DMS53 (cell line): ENCODE measurements around the gene B4GALT1.
A peak's percentile ranks its signal among the peaks of the same experiment; 100 is the strongest.
"Not testable (repeated sequence)": the region's sequence is repeated elsewhere in the genome, so short reads cannot be mapped to it uniquely, and the experiment has no call there.

Experiments
- DNase-seq: peaks from one replicate; lab custom pipeline; 2025; lab: John Stamatoyannopoulos, UW

Gene B4GALT1

GRCh38 chr9:33103501-33104281 lies 63.4 kb downstream of the B4GALT1 start:
- DNase-seq, result no peak

DNA sequence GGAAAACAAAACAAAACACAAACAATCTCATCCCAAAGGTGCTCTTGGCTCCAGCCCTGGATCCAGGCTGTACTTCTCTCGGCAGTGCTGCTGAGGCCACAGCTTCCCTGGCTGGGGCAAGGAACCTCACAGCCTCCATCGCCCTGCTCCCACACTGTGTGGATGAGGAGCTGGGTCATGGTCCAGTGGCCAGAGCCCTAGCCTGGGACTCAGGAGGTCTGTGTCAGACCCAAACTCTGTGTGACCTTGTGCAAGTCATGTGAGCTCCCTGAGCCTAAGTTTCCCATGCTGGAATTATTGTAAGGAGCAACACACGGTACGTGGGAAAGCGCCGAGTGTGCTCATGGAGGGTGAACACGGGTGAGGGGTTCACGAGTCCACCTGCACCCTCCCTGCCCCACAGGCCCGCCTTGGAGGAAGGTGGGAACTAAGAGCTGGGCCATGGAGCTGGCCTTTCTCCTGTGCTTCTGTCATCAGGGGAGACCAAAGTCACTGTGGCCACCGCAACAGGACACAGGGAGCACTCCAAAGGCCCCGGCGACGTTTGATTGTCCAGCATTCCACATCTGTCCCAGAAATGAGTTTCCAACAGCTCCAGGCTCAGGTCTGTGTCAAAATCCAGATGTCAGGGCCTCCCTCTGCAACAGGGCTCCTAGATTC lies 64.5 kb downstream of the B4GALT1 start:
- DNase-seq, result no peak

DNA sequence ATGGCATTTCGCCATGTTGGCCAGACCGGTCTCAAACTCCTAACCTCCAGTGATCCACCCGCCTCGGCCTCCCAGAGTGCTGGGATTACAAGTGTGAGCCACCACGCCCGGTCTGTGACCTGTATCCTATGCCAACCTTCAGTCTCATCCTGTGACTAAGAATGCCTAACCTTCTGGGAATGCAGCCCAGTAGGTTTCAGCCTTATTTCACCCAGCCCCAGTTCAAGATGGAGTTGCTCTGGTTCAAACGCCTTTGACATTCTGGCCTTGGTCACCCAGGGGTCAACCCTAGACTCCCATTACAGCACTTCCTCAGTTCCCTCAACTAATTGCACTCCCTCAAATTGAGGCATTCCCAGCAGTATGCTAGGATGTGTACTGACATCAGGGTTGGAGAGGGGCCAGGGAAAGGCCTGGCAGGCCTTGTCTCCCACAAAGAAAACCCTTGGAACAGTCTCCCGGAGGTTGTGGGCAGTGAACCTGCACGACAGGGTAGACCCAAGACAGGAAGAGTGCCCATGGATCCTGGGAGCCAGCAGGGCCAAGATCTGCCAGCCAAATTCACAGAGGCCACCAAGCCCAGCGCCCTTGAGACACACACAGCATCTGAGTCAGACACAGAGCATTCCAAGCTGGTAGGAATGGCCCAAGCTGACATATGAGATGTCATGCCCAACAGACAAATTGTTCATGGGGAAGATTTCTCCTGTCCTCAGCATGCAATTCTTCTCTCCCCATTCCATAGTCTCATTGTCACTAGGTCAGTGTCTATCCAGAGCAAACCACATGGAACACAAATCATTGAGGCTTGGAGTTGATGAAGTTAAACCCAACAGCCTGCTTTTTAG lies 65.8 kb downstream of the B4GALT1 start:
- no peak for DNase-seq

DNA sequence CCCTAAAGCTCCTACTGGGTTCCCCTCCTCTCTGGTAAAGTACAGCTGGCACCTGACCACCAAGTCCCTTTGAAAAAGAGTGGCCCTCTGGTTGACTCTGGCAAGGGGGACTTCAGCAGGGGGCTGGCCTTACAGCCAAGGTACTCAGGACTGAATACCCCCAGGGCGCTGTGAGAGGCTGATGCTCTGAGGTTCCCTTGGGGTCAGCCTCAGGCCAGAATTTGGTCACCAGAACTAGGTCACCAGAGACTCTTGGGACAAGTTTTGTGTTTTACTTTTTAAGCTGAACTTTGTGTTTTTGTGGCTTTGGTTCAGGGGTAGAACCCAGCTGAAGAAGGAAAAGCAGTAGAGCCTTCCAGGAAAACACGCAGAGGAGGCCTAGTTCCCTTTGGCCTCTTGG lies 67.4 kb downstream of the B4GALT1 start:
- DNase-seq, result no peak

DNA sequence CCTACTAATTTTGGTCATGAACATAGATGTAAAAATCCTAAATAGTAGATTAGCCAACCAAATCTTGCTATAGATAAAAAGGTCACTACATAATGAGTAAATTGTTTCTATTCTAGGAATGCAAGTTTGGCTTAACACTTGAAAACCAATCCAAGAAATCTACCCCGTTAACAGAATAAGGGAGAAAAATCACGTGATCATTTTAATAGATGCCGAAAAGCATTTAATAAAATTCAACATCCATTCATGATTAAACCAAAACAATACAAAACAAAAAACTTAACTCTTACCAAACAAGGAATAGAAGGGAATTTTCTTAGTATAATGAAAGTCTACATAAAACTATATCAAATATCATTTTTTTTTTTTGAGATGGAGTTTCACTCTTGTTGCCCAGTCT lies 69.9 kb downstream of the B4GALT1 start:
- no peak for DNase-seq

GRCh38 chr9:33092634-33093033 lies 74.5 kb downstream of the B4GALT1 start:
- DNase-seq, result no peak

DNA sequence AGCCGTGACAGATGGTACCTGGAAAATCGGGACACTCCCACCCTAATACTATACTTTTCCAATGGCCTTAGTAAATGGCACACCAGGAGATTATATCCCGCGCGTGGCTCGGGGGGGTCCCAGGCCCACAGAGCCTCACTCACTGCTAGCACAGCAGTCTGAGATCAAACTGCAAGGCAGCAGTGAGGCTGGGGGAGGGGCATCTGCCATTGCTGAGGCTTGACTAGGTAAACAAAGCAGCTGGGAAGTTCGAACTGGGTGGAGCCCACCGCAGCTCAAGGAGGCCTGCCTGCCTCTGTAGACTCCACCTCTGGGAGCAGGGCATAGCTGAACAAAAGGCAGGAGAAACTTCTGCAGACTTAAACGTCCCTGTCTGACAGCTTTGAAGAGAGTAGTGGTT lies 81.5 kb downstream of the B4GALT1 start:
- DNase-seq, result not testable (repeated sequence)

DNA sequence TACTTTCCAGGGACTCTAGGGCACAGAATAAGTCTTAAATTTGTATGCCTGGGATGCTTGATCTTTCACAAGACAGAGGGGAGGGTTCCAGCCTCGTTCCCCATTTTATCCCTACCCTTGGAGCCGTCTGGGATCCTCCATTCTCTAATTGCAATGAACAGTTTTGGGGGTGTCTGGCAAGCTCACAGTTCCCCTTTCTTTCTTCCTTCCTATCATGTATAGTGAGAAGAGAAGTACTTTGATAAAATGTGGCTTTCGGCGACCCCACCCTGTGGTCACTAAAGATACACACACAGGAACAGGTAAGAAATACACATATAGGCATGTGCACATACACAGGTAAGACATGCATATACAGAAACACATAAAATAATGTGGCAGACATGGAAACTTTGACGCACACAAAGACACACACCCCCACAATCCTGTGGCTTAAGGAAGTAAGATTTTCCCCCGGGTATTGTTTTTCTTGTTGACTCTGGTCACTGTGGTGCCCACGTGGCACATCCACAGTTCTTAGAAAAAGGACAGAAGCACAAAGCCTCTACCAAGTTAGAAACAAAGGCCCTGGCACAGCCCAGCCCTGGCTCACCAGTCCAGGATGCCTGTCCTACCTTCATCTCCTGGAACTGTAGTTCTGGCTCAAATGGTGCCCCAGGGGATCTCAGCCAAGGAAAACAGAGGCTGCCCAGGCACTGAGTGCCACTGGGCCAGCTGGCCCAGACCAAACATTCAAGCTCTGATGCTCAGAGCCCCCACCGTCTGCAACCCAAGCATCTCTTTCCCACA lies 84.4 kb downstream of the B4GALT1 start:
- DNase-seq, result no peak

DNA sequence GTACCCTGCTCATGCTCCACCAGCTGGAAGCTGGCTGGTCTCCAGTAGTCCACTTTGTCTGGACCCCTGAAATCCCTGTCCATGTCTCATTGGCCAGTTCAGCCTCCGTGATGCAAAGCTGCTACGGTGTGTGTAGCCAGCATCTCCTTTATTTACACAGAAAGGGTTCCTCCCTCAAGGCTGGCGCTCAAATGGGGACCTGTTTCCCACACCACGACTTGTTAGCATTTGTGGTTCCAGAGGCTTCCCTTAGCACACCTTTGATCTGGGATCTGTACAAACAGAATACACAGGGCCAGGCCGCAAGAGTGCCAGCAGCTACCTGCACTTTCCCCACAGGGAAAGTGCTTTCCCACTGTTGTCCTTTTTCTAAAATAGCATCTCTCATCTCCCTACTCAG lies 85.0 kb downstream of the B4GALT1 start:
- peak; percentile 18 for DNase-seq

DNA sequence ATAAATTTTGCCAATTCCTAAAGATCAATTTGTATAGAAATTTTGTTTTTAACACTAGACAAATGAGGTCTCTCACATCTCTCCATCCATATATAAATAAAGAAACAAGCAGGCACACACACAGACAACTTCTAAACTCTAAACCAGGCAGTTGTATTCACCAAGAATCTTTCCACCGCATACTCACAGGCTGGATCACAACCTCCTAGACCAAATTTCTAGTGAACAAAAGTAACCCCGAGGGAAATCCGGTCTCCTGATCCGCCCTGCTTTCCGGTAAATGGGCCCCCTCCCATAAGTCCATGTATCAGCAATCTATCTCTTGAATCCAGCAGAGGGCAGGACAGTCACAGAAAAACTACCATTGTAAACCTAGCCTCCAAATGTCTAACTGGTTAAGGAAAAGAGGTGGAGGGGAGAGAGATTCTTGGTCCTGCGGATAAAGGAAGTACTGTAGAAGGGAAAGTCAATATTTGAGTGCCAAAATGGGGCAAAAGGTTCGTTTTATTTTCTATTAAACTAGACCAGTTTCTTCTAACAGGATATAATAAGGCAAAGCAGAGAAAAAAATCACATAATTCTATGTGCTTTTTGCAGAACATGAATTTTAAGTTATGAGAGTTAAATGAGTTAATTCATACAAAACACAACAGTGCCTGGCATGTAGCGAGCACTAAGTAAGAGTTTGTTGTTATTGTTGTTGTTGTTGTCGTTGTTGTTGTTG lies 85.8 kb downstream of the B4GALT1 start:
- peak; percentile 91 for DNase-seq

DNA sequence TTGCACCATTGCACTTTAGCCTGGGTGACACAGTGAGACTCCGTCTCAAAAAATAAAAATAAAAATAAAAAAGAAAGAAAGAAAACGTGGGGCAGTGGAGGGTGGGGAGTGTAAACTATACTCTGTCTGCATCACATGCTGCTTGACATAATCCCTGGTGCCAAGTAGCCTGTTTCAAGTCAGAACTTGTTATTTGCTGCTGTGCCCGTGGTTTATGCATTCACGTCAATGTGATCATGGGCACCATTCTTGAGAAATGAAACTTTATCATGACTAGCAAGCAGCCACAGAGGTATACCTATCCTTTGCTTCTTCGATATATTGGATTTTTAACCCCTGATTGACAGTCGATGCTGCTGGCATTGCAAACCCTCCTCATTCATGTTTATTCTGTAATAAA lies 86.6 kb downstream of the B4GALT1 start:
- no peak for DNase-seq

- peak; percentile 99 for DNase-seq
Measured at GRCh38 chr9:33076046-33077004, 90.8 kb downstream of the B4GALT1 start, which contains the start of gene SMU1. SMU1 (minus strand) TSS chr9:33076674; CDS start chr9:33076608, 66 bp downstream.

- no peak for DNase-seq
Measured at GRCh38 chr9:33068991-33069390, 98.1 kb downstream of the B4GALT1 start.

DNA sequence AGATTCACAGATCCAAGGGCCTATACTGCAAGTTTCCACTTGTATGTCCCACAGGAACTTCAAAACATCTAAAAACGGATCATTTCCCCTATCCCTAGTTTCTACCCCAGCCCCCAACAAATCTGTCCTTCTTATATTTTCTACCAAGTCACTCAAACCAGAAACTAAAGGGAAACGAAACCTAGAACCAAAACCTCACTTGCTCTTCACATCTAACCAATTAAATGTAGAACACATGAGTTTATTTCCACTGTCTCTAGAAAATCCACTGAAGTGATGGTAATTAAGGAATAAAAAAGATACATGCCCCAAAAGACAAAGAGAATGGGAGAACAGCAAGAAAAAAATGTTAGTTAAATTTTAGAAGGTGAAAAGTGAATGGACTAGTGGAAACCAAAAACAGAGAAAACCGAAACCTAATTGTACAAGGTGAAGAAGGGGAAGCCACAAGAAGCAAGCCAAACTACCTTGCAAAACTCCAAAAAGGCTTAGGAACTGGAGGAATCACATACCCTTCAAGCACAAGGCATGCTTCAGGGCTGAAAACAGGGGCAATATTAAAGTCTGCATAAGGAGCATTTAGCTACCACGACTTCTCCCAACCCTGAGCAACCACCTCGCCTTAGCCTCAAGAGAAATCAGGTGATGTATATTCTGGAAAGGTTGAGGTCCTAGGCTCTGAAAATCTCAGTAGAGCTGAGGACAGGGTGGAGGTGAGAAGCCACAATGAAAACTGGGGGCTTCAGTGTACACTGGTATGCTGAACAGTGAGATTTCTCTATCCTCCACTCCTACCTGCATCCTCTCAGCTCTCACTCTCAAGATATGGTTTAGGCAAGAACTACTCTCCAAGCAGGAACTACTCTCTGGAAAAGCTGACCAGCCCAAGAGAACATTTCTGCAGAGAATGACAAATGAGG lies 101.7 kb downstream of the B4GALT1 start:
- no peak for DNase-seq
